ENCODE measurements around the gene AMPD1. TPM values are rescaled to one million over a fixed set of nuclear protein-coding genes. Genes with fewer than 3 reads are reported as not detected.
A peak's percentile ranks its signal among the peaks of the same experiment; 100 is the strongest.

Gene AMPD1
- not detected for polyA plus RNA-seq (2013, experiment 1 of 2)
- not detected for polyA plus RNA-seq (2013, experiment 2 of 2)

DNA sequence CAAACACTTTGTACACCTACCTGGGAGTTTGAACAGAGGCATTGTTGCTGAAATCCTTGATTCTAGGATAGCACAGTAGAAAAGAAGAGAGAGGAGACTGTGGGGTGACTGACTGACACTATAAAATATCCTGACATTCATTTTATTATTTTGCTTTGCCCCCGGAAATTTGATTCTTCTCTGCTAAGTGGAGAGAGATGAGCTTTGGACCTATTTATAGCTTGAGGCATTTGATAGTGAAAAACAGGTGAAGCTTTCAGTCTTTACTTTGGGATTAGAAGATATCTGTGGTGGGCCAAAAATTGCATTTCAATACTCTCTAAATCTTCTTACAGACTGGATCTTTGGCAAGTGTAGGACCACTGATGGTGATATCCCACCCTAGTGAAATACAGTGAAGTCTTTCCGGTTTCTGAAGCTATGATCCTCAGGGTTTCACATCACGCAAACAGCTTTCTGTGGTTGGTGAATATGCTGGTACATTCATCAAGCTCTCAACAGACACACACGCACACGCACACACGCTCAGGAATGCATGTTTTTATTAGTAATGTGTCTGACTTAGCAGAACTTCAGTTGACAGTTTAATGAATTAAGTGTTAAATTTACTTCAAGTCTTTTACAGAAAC, at the start of gene AMPD1:
Gene AMPD1 (minus strand): TSS at position 117 of the 629 bp plus-strand sequence. CDS start 75 bp downstream, at position 42.
- Histone ChIP-seq H3K4ac (ENCODE audit: low read depth in 1 of 2, low read length in 2 of 2) (no peak within 1 kb of the TSS), H3K4me3 (ENCODE audit: insufficient read depth in 1 of 2, low read depth in 1 of 2, low read length in 2 of 2) (no peak within 1 kb of the TSS), H3K4me1 (ENCODE audit: control insufficient read depth, insufficient read depth, low read depth, low read length) (no peaks in the 10 kb centered on the region), H2BK5ac (ENCODE audit: low read depth, low read length, poor library complexity, severe bottlenecking) (no peak within 1 kb of the TSS), H3K23ac (ENCODE audit: low read length in 2 of 2) (no peak within 1 kb of the TSS), H3K9me3 (ENCODE audit: control insufficient read depth, low read length) (no peaks in the 10 kb centered on the region), H2AK5ac (ENCODE audit: low read length, severe bottlenecking) (no peak within 1 kb of the TSS), H2BK120ac (ENCODE audit: low read depth, low read length) (no peak within 1 kb of the TSS), H3K27me3 (ENCODE audit: control insufficient read depth in 1 of 2, insufficient read depth in 1 of 2, low read length in 2 of 2) (peaks cover 0 to 5% of the 10 kb centered on the region in 2 experiments), H3K27ac (ENCODE audit: low read length, poor library complexity, severe bottlenecking) (no peak within 1 kb of the TSS), H2AFZ (ENCODE audit: low read depth, low read length) (no peak within 1 kb of the TSS), H2BK15ac (ENCODE audit: low read depth, poor library complexity, severe bottlenecking) (no peak within 1 kb of the TSS), H3K9ac (ENCODE audit: low read length) (no peak within 1 kb of the TSS), H3K4me2 (ENCODE audit: low read length, poor library complexity, severe bottlenecking) (no peak within 1 kb of the TSS), H2BK12ac (ENCODE audit: low read length in 2 of 2) (no peak within 1 kb of the TSS), H4K8ac (ENCODE audit: low read length) (no peak within 1 kb of the TSS), H3K14ac (ENCODE audit: low read length in 2 of 2) (no peak within 1 kb of the TSS), H3K18ac (ENCODE audit: low read depth in 1 of 2, low read length in 2 of 2) (no peak within 1 kb of the TSS), H4K91ac (ENCODE audit: low read length) (no peak within 1 kb of the TSS), H3K79me1 (replicated peaks; ENCODE audit: low read length, poor library complexity, severe bottlenecking) (no peaks in the 10 kb centered on the region), H3K36me3 (ENCODE audit: control insufficient read depth in 1 of 2, insufficient read depth in 2 of 2, low read depth in 1 of 2, low read length in 2 of 2) (no peaks in the 10 kb centered on the region)
- WGBS = 83% methylated on average over 3 of the region's 6 CpGs
- peak; percentile 29 for DNase-seq

DNA sequence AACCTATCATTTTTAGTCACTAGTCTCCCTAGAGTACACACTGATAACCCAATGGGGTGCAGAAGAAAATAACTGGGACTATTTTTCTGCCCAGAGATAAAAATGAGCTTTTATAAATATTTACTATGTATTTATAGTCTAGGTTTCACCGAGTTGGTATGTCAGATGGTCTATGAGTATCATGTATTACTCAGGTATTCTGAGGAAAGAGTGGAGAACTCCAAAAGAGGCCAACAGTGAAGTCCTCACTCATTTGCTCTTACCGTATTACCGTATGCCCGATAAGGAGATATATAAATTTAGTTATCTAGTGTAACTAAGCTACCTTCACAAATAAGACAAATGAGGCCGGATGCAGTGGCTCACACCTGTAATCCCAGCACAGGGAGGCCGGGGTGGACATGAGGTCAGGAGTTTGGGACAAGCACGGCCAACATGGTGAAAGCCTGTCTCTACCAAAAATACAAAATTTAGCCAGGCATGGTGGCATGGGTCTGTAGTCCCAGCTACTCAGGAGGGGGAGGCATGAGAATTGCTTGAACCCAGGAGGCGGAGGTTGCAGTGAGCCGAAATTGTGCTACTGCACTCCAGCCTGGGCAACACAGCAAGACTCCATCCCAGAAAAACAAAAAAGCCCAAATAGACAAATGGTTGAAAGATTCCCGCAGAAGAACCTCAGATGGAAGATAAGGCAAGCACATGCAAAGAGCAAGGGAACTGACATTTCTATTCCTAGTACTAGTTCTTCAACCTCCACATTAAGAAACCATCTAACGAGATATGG, 46.8 kb upstream of the AMPD1 start:
- Histone ChIP-seq H3K18ac (ENCODE audit: low read depth in 1 of 2, low read length in 2 of 2) (no peak overlapping the region), H2AK5ac (ENCODE audit: low read length, severe bottlenecking) (no peak overlapping the region), H2BK5ac (ENCODE audit: low read depth, low read length, poor library complexity, severe bottlenecking) (peak overlapping the region; percentile 31), H3K9ac (ENCODE audit: low read length) (no peak overlapping the region), H3K4me1 (ENCODE audit: control insufficient read depth, insufficient read depth, low read depth, low read length) (peaks cover 2% of the 10 kb centered on the region), H3K4ac (ENCODE audit: low read depth in 1 of 2, low read length in 2 of 2) (no peak overlapping the region), H3K27me3 (ENCODE audit: control insufficient read depth in 1 of 2, insufficient read depth in 1 of 2, low read length in 2 of 2) (no peaks in the 10 kb centered on the region), H3K79me1 (replicated peaks; ENCODE audit: low read length, poor library complexity, severe bottlenecking) (peaks cover 4% of the 10 kb centered on the region), H3K23ac (ENCODE audit: low read length in 2 of 2) (no peak overlapping the region), H2AFZ (ENCODE audit: low read depth, low read length) (no peak overlapping the region), H2BK120ac (ENCODE audit: low read depth, low read length) (no peak overlapping the region), H3K36me3 (ENCODE audit: control insufficient read depth in 1 of 2, insufficient read depth in 2 of 2, low read depth in 1 of 2, low read length in 2 of 2) (peaks cover 17 to 93% of the 10 kb centered on the region in 2 experiments), H3K14ac (ENCODE audit: low read length in 2 of 2) (no peak overlapping the region), H3K9me3 (ENCODE audit: control insufficient read depth, low read length) (no peaks in the 10 kb centered on the region), H2BK15ac (ENCODE audit: low read depth, poor library complexity, severe bottlenecking) (no peak overlapping the region), H3K27ac (ENCODE audit: low read length, poor library complexity, severe bottlenecking) (no peak overlapping the region), H3K4me2 (ENCODE audit: low read length, poor library complexity, severe bottlenecking) (no peak overlapping the region), H3K4me3 (ENCODE audit: insufficient read depth in 1 of 2, low read depth in 1 of 2, low read length in 2 of 2) (no peak overlapping the region), H4K8ac (ENCODE audit: low read length) (no peak overlapping the region), H2BK12ac (ENCODE audit: low read length in 2 of 2) (no peak overlapping the region), H4K91ac (ENCODE audit: low read length) (no peak overlapping the region)
- DNase-seq = no peak
- 94% methylated on average over 7 of the region's 11 CpGs for WGBS

DNA sequence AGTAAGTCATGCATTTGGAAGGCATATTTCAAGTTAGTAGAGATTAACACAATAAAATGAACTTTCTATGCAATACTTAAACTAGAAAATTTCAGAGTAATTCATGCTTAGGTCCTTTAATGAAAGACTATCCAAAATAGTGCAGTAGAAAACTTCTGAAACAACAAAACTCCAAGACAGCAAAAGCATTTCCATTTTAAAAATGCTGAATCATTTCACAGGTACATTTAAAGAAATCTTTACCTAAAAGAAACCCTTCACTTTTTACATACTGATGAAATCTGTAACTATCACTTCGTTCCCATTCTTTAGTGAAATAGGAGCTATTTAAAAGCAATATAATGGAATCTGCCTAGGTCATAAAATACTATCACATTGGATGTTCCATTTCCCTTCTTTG, 45.0 kb upstream of the AMPD1 start:
- no peak for DNase-seq
- H3K14ac ChIP-seq (ENCODE audit: low read length in 2 of 2) = no peak overlapping the region
- peaks cover 2% of the 10 kb centered on the region for H3K4me1 ChIP-seq (ENCODE audit: control insufficient read depth, insufficient read depth, low read depth, low read length)
- no peak overlapping the region for H3K23ac ChIP-seq (ENCODE audit: low read length in 2 of 2)
- H2BK15ac ChIP-seq (ENCODE audit: low read depth, poor library complexity, severe bottlenecking) = no peak overlapping the region
- peaks cover 20 to 93% of the 10 kb centered on the region in 2 experiments for H3K36me3 ChIP-seq (ENCODE audit: control insufficient read depth in 1 of 2, insufficient read depth in 2 of 2, low read depth in 1 of 2, low read length in 2 of 2)
- H3K9ac ChIP-seq (ENCODE audit: low read length) = no peak overlapping the region
- no peak overlapping the region for H2AK5ac ChIP-seq (ENCODE audit: low read length, severe bottlenecking)
- no peaks in the 10 kb centered on the region for H3K27me3 ChIP-seq (ENCODE audit: control insufficient read depth in 1 of 2, insufficient read depth in 1 of 2, low read length in 2 of 2)
- no CpG with 5 or more reads among the region's 1 CpG for WGBS
- no peak overlapping the region for H3K27ac ChIP-seq (ENCODE audit: low read length, poor library complexity, severe bottlenecking)
- H3K4ac ChIP-seq (ENCODE audit: low read depth in 1 of 2, low read length in 2 of 2) = no peak overlapping the region
- no peak overlapping the region for H4K91ac ChIP-seq (ENCODE audit: low read length)
- no peak overlapping the region for H3K4me3 ChIP-seq (ENCODE audit: insufficient read depth in 1 of 2, low read depth in 1 of 2, low read length in 2 of 2)
- H3K4me2 ChIP-seq (ENCODE audit: low read length, poor library complexity, severe bottlenecking) = no peak overlapping the region
- no peak overlapping the region for H2AFZ ChIP-seq (ENCODE audit: low read depth, low read length)
- H2BK12ac ChIP-seq (ENCODE audit: low read length in 2 of 2) = no peak overlapping the region
- H3K9me3 ChIP-seq (ENCODE audit: control insufficient read depth, low read length) = no peaks in the 10 kb centered on the region
- no peak overlapping the region for H2BK5ac ChIP-seq (ENCODE audit: low read depth, low read length, poor library complexity, severe bottlenecking)
- H2BK120ac ChIP-seq (ENCODE audit: low read depth, low read length) = no peak overlapping the region
- H3K18ac ChIP-seq (ENCODE audit: low read depth in 1 of 2, low read length in 2 of 2) = no peak overlapping the region
- H3K79me1 ChIP-seq (replicated peaks; ENCODE audit: low read length, poor library complexity, severe bottlenecking) = peaks cover 12% of the 10 kb centered on the region
- no peak overlapping the region for H4K8ac ChIP-seq (ENCODE audit: low read length)

DNA sequence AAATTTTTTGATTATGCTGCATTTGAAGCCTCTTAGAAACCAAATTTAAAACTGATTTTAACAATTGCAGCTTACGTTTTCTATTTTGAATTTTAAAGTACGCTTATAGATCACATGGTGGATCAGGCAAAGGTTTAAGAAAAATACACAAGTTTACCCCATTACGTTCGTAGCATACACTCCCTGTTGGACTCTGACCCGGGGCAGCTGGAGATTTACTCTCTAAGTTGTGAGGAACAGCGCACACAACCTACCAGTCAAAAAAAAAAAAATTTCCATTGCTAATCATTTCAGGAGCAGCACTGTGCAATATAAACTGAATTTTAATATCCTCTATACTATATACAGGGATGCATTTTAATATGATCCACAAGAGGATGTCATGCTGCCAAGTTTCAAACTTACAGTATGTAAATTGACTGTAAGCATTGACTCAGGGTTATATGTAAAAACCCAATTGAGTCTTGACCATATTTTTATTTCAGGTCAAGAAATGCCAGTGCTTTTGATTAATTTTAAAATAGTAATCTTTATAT, 42.0 kb upstream of the AMPD1 start:
- H3K23ac ChIP-seq (ENCODE audit: low read length in 2 of 2) = no peak overlapping the region

More for the DNA sequence above, 42.0 kb upstream of the AMPD1 start:
- no peak for DNase-seq
- peaks cover 18% of the 10 kb centered on the region for H3K79me1 ChIP-seq (replicated peaks; ENCODE audit: low read length, poor library complexity, severe bottlenecking)
- no peaks in the 10 kb centered on the region for H3K9me3 ChIP-seq (ENCODE audit: control insufficient read depth, low read length)
- no peak overlapping the region for H4K91ac ChIP-seq (ENCODE audit: low read length)
- H3K18ac ChIP-seq (ENCODE audit: low read depth in 1 of 2, low read length in 2 of 2) = no peak overlapping the region
- no peak overlapping the region for H3K14ac ChIP-seq (ENCODE audit: low read length in 2 of 2)
- H3K27ac ChIP-seq (ENCODE audit: low read length, poor library complexity, severe bottlenecking) = no peak overlapping the region
- H3K4me1 ChIP-seq (ENCODE audit: control insufficient read depth, insufficient read depth, low read depth, low read length) = no peaks in the 10 kb centered on the region
- H2BK12ac ChIP-seq (ENCODE audit: low read length in 2 of 2) = no peak overlapping the region
- no peak overlapping the region for H3K4ac ChIP-seq (ENCODE audit: low read depth in 1 of 2, low read length in 2 of 2)
- no peak overlapping the region for H3K9ac ChIP-seq (ENCODE audit: low read length)
- WGBS = 94% methylated on average over 5 of the region's 6 CpGs
- H3K4me3 ChIP-seq (ENCODE audit: insufficient read depth in 1 of 2, low read depth in 1 of 2, low read length in 2 of 2) = no peak overlapping the region
- no peak overlapping the region for H2BK15ac ChIP-seq (ENCODE audit: low read depth, poor library complexity, severe bottlenecking)
- H3K4me2 ChIP-seq (ENCODE audit: low read length, poor library complexity, severe bottlenecking) = no peak overlapping the region
- H3K36me3 ChIP-seq (ENCODE audit: control insufficient read depth in 1 of 2, insufficient read depth in 2 of 2, low read depth in 1 of 2, low read length in 2 of 2) = peaks cover 18 to 95% of the 10 kb centered on the region in 2 experiments
- no peaks in the 10 kb centered on the region for H3K27me3 ChIP-seq (ENCODE audit: control insufficient read depth in 1 of 2, insufficient read depth in 1 of 2, low read length in 2 of 2)
- H4K8ac ChIP-seq (ENCODE audit: low read length) = no peak overlapping the region
- H2BK120ac ChIP-seq (ENCODE audit: low read depth, low read length) = no peak overlapping the region
- no peak overlapping the region for H2AK5ac ChIP-seq (ENCODE audit: low read length, severe bottlenecking)
- H2AFZ ChIP-seq (ENCODE audit: low read depth, low read length) = no peak overlapping the region
- no peak overlapping the region for H2BK5ac ChIP-seq (ENCODE audit: low read depth, low read length, poor library complexity, severe bottlenecking)
